ENCODE results near the gene UBIAD1.

UBIAD1 gene

DNA sequence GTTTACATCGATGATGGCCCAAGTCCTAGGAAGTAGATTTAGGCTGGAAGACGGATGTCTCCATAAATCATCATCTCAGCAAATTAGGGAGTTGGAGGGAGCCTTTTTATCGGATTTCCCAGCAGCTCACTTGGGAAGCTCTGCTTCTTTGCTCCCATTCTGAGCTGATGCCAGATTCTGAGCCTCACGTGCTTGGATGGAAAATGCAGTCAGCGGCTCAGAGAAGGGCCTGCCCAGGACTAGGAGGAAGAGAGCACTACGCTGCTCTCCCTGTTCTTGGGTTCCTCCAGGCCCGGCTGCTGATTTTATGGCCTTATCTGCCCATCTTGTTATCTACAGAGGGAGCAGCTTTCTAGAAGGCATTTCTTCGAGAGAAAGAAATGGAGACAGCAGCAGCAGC lies 42.0 kb downstream of the UBIAD1 start:
- no peak for DNase-seq

DNA sequence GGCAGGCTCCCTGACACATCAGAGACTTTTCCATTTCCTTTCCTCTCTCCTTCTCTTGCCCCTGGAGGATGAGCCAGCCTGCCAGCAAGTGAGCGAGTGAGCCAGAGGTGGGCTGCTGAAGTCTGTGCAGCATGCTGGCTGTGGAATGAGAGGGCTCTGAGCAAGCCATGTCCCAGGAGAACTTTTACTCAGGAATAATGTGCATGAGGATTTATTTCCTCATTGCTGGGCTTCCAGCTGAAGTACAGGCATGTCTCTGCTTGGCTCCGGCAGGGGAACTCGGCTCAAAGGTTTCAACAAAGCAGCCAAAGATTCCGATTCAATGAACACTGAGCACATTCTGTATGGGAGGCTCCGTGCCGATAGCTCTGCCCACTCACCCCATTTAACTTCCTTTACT lies 43.7 kb downstream of the UBIAD1 start:
- DNase-seq = no peak

DNA sequence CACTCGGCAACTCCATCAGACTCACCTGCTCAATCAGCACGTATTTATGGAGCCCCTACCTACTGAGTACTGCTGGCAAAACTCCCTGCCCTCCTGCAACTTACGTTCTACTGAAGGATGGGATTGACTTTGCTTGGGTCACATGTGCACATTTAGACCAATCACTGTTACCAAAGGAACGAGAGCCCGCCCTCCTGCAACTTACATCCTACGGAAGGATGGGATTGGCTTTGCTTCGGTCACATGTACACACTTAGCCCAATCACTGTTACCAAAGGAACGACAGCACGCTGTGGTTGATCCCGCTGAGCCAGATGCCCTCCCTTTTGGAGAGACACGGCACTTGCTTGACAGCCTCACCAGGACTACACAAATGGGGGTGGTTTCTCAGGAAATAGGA lies 46.0 kb downstream of the UBIAD1 start:
- DNase-seq = no peak

- peak; percentile 65 to 66 for DNase-seq
These were observed 47.3 kb downstream of the UBIAD1 start for GRCh38 chr1:11320153-11320936.

- DNase-seq = no peak
These were observed 48.9 kb downstream of the UBIAD1 start for GRCh38 chr1:11321656-11322491.

DNA sequence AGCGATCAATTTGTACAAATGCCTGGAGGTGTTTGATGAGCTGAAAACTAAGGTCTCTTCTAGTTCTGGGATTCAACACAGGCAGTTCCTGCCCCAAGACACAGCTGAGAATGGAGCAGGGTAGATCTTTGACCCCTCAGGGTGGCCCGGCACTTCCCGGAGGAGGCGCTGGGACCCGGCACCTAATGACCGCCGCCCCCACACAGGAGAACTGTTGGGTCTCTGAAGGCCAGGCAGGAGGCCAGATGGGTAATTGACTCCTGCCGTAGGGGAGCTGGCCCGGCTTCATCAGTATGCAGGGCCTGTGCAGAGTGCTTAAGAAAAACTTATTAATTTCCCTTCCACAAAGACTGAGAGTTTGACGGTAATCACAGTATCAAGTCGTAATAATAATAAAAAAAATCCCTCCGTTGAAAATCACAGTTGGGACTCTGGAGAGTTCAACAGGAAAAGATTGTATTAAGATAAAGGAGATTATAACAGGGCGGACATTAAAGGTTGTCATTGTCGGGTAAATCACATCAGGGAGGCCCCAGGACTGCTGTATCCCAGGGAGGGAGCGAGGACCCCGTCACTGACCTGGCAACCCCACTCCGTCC lies 51.7 kb downstream of the UBIAD1 start:
- no peak for DNase-seq

DNA sequence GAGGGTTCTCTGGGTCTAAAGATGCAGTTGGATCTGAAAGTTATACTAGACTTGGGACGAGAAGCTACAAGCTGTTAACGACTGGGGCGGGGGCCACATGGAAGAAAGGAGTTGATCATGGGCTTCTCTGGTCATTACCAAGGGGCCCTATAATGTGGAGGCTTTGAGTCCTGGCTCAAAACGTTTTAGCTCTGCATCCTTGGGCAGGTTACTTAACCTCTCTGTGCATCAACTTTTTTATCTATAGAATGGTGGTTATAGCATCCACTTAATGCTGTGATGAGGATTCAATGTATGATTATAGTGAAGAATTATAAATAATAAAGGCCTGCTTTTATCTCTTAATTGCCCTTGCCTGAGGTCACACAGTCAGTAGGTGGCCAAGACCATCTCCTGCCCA lies 53.1 kb downstream of the UBIAD1 start:
- DNase-seq = no peak

DNA sequence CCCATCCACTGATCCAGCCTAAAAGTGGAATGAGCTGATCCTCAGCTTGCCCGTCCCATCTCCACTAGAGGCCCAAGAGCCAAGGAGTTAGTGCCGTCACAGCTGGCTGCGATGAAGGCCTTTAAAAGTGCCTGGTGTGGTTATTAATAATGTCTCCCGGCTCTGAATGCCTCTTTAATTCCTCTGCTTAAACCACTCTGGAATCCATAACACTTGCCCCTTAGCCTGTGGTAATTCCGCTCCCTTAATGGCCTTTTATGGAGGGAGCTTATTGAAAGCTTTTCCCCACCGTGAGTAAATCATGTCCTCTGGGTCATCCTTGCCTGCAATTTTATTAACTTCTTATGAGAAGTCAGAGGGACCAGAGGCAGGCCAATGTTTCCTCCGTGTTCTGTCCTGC lies 55.4 kb downstream of the UBIAD1 start:
- no peak for DNase-seq

GRCh38 chr1:11330411-11330810 lies 57.4 kb downstream of the UBIAD1 start:
- no peak for DNase-seq

DNA sequence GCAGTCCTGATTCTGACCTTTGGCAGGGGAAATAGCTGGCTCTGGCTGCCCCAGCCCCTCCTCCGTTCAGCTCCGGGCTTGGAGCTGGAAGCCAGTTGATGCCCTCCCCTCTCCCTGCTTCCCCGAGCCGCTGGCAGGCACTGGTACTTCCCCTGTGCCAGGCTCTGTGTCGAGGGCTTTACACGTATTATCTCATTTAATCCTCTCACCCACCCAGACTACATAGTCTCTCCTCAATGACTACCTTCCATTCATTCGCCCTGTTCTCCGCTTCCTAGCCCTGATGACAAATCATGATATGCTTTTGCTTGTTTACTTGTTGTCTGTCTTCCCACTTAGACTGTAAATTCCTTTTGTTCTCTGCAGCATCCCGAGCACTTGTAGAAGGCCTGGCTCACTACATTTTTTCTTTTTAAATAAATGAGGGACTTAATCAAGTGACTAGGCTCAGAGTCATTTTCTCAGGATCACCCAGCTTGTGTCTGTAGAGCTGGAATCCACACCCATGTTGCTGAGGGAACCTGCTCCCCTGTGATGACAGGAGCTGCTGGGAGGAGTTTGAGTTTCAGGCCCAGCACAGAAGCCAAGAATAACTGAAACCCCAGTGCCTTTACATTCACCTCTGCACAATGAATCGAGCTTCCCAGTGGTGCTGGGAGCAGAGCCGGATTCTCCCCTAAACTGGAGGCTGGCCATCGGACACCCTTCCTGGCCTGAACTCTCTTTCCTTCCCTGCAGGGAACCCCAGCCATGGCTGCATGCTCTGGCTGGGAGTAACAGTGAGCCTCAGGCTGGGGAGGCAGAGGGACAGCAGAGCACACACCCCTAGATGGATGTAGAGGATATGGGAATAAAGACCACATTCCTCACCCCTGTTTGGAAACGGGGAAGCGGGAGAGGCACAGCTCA lies 58.3 kb downstream of the UBIAD1 start:
- no peak for DNase-seq

- no peak for DNase-seq
These were observed 59.0 kb downstream of the UBIAD1 start for GRCh38 chr1:11331945-11332546.

DNA sequence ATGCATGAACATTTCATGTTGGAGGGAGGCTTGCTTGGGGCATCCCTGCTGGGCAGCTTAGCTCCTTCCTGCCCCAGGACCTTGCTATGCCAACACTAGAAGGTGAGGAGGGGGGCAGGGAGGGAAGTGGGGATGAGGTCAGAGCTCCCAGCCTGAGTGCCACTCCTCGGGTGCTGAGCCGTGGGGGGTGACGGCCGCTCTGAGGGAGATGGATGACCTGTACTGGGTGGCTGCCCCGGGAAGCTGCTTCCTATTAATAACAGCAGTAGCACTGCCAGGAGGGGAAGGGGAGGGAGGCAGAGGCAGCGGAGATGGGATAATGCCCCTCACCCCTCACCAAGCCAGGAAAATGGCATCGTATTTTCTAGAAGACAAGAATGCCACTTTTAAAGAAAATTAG lies 60.6 kb downstream of the UBIAD1 start:
- DNase-seq = no peak

DNA sequence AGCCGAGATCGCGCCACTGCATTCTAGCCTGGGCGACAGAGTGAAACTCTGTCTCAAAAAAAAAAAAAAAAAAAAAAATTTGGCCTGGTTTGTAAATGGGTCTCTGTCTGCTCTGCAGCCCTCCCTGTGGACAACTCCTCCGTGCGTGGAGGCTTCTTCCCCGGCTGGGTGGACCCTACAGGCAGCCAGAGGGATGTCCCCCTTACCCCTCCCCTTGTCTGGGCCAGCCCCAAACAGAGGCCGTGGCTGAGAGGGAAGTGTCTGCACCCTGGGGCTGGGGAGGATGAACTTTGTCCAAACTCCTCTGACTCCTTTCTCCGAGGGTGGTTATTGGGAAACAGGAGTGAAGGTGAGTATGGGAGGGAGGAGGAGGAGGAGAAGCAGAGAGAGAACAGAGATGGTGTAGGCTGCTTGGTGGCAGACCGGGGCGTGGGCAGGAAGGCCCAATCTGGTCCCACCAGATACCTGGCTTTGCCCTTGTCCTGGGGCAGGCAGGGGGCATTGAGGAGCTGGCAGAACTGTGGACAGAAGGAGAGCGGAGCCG lies 61.3 kb downstream of the UBIAD1 start:
- DNase-seq = no peak

GRCh38 chr1:11334821-11335220 lies 61.8 kb downstream of the UBIAD1 start:
- DNase-seq = no peak

DNA sequence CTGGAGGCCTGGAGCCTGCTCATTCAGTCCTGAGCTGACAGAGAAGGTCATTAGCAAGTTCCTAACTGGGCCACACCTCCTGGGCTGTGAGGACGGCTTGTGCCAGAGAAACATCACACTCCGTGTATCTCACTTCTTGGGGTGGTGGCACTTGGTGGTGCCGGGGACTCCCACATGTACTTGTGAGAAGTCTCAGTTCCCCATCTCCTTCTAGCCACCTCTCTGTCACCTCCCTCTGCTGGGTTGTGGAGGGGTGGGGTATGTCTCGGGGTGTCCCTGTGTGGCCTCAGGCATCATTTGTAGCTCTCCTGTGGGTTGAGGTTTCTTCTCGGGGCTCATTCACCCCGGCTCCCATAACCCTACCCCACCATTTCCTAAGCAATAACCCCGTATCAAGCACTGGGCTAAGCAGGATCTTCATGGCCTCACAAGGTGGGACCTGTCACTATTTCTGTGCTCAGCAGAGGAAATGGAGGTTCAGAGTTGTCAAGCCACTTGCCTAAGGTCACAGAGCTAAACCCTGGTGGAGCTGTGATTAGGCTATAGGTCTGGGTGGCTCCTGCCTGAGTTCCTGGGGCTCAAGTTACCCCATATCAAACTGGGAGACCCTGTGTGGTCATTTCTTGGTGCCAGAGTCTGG lies 62.5 kb downstream of the UBIAD1 start:
- no peak for DNase-seq

- peak; percentile 83 to 84 for DNase-seq
These were observed 64.6 kb downstream of the UBIAD1 start for GRCh38 chr1:11337580-11338073.
